Measurements from ENCODE around the gene CLIP2. TPM values are rescaled to one million over a fixed set of nuclear protein-coding genes. Genes with fewer than 3 reads are reported as not detected.
"Not testable (repeated sequence)": the region's sequence is repeated elsewhere in the genome, so short reads cannot be mapped to it uniquely, and the experiment has no call there.

CLIP2 gene
- total and polyA plus RNA-seq, 12 donors = 4.5 to 11.3 (median 6.6) TPM

- Histone ChIP-seq H3K4me1 (peaks cover 0 to 7% (median 0%) of the 10 kb centered on the region in 9 donors), H3K36me3 (peaks cover 0 to 30% (median 7%) of the 10 kb centered on the region in 9 donors), H3K4me3 (no peak overlapping the region), H3K9me3 (no peaks in the 10 kb centered on the region), H3K27me3 (no peaks in the 10 kb centered on the region), H3K27ac (no peak overlapping the region)
- DNase-seq (no peak), ATAC-seq (peak in 2 of 8 donors; percentile 15 to 19)
- WGBS, 2 donors = 84 to 88% methylated on average over 7 of the region's 7 CpGs
- intact Hi-C loops (cut with DNase I) = loop anchor here in 1 of 10 donors (10.0 kb wide), 1 partner anchor 86 kb away; no protein-coding TSS in a partner anchor
- no peak for TF ChIP-seq CTCF (IDR thresholded peaks at IDR 0.05)
Observed at GRCh38 chr7:74380720-74381119, 91.5 kb downstream of the CLIP2 start.

- intact Hi-C loops (cut with DNase I) = loop anchor here in 1 of 10 donors (10.0 kb wide), 1 partner anchor 89 kb away; no protein-coding TSS in a partner anchor
- not testable (repeated sequence) for DNase-seq, H3K27ac ChIP-seq, H3K4me3 ChIP-seq, ATAC-seq, H3K9me3 ChIP-seq, H3K4me1 ChIP-seq, H3K27me3 ChIP-seq
- 74 to 84% methylated on average over 4 of the region's 4 CpGs for WGBS, 2 donors
- H3K36me3 ChIP-seq = peaks cover 0 to 34% (median 13%) of the 10 kb centered on the region in 9 donors
Observed at GRCh38 chr7:74384086-74384485, 94.9 kb downstream of the CLIP2 start.

- H3K27me3 ChIP-seq, H3K4me3 ChIP-seq, ATAC-seq, DNase-seq, H3K27ac ChIP-seq, H3K4me1 ChIP-seq, H3K9me3 ChIP-seq: not testable (repeated sequence)
- WGBS, 2 donors = 88 to 89% methylated on average over 8 of the region's 8 CpGs
- intact Hi-C loops (cut with DNase I) = loop anchor here in 1 of 10 donors (10.0 kb wide), 1 partner anchor 90 kb away; no protein-coding TSS in a partner anchor
- peaks cover 0 to 41% (median 13%) of the 10 kb centered on the region in 9 donors for H3K36me3 ChIP-seq
Observed at GRCh38 chr7:74384854-74385253, 95.6 kb downstream of the CLIP2 start.

- no peak for DNase-seq
- H3K27me3 ChIP-seq = no peaks in the 10 kb centered on the region
- H3K4me1 ChIP-seq = no peaks in the 10 kb centered on the region
- WGBS, 2 donors = 96% methylated on average over 9 of the region's 9 CpGs
- intact Hi-C loops (cut with DNase I) = loop anchor here in 1 of 10 donors (10.0 kb wide), 1 partner anchor 93 kb away; no protein-coding TSS in a partner anchor
- no peak overlapping the region for H3K27ac ChIP-seq
- H3K36me3 ChIP-seq = peaks cover 0 to 59% (median 13%) of the 10 kb centered on the region in 9 donors
- TF ChIP-seq CTCF (IDR thresholded peaks at IDR 0.05) = no peak
- no peaks in the 10 kb centered on the region for H3K9me3 ChIP-seq
- no peak overlapping the region for H3K4me3 ChIP-seq
- ATAC-seq = no peak
Observed at GRCh38 chr7:74387606-74388005, 98.4 kb downstream of the CLIP2 start.

- Histone ChIP-seq H3K27ac (no peak overlapping the region), H3K36me3 (peaks cover 0 to 61% (median 13%) of the 10 kb centered on the region in 9 donors), H3K9me3 (no peaks in the 10 kb centered on the region), H3K4me3 (no peak overlapping the region), H3K4me1 (peaks cover 0 to 11% (median 8%) of the 10 kb centered on the region in 9 donors), H3K27me3 (no peaks in the 10 kb centered on the region)
- no peak for ATAC-seq
- intact Hi-C loops (cut with DNase I) = loop anchor here in 1 of 10 donors (10.0 kb wide), 1 partner anchor 94 kb away; no protein-coding TSS in a partner anchor
- no peak for TF ChIP-seq CTCF (IDR thresholded peaks at IDR 0.05)
- no peak for DNase-seq
- WGBS, 2 donors = 94 to 97% methylated on average over 21 of the region's 21 CpGs
Observed at GRCh38 chr7:74388880-74389415, 99.7 kb downstream of the CLIP2 start.

Measured in heart right ventricle (tissue), 16 donors.